NOMO-1 treated with DMSO at 0.1 percent for 48 hours (cell line): ENCODE results near the gene CRAMP1.
"Not testable (repeated sequence)": the region's sequence is repeated elsewhere in the genome, so short reads cannot be mapped to it uniquely, and the experiment has no call there.

ENCODE experiments used
- DNase-seq: peaks from one replicate; lab custom pipeline; 2025; ENCODE audit not compliant: unreplicated experiment; lab: John Stamatoyannopoulos, UW

Gene CRAMP1

DNA sequence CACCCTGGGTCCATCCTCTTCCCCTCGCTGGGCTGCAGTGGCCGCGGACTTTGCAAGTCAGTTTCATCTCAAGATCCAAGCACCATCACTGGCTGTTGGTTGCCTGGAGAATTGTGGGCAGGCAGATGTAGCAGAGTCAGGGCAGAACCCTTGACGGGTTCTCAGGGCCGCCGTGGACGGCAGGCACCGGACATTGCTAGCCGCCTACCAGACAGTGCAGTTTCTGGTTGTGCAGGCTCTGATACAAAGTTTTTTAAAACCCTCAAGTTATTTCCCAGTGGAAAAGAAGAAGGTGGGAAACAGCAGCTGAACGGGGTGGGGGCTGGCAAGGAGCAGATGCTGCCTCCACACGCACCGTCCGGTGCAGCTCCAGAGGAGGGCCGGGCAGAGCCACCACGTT lies 97.2 kb downstream of the CRAMP1 start:
- no peak for DNase-seq

DNA sequence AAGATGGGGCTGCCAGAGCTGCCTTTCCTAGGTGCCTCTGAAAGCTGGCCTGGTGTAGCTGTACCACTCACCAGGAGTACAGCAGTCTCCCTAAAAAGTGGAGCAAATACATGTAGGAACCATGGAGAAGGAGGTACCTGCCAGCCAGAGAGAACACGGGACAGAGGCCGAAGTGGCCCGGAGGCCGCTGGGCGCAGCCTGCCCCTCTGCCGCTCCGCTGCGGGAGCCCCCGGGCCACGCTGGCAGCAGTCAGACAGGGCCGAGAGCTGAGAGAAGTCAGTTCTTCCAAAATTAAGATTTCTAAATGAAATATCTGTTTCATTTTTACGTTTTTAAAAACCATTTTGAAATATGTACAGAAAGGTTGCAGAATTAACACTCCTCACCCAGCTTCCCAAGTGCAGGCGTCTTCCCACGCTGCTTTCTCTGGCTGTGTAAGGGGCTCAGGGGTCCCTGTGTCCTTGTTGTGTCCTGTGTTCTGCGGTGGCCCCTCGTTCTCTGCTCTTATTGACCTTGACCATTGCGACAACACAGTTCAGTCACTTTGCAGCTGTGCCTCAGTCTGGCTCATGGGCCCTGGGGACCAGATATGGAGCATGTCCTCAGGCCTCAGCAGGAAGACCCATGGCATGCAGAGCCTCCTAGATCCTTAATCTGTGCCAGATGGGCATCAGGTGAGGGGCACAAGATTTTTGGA lies 98.8 kb downstream of the CRAMP1 start:
- DNase-seq = no peak

GRCh38 chr16:1712791-1713261 lies 100.7 kb downstream of the CRAMP1 start:
- DNase-seq = no peak

- no peak for DNase-seq
Measured at GRCh38 chr16:1713331-1713730, 101.2 kb downstream of the CRAMP1 start.

GRCh38 chr16:1713933-1714332 lies 101.8 kb downstream of the CRAMP1 start:
- no peak for DNase-seq

- DNase-seq = no peak
Measured at GRCh38 chr16:1715220-1715619, 103.1 kb downstream of the CRAMP1 start.

GRCh38 chr16:1718236-1718635 lies 106.1 kb downstream of the CRAMP1 start:
- DNase-seq = not testable (repeated sequence)

DNA sequence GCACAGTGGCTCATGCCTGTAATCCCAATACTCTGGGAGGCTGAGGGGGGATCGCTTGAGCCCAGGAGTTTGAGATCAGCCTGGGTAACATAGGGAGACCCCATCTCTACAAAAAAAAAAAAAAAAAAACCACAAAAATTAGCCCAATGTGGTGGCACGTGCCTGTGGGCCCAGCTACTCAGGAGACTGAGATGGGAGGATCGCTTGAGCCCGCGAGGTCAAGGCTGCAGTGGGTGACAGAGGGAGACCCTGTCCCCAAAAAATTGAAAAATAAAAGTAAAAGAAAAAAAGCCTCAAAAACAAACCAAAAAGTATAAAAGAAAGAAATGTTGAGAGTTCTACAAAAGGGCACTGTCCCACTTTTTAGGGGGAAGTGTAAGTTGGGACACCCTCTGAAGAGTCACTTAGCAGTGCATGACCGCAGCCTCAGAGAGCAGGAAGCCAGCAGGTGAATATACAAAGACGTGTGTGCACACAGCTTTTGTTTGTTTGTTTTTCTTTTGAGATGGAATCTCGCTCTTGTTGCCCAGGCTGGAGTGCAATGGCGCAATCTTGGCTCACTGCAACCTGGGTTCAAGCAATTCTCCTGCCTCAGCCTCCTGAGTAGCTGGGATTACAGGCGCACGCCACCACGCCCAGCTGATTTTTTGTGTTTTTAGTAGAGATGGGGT lies 107.5 kb downstream of the CRAMP1 start:
- DNase-seq = peak; percentile 64

DNA sequence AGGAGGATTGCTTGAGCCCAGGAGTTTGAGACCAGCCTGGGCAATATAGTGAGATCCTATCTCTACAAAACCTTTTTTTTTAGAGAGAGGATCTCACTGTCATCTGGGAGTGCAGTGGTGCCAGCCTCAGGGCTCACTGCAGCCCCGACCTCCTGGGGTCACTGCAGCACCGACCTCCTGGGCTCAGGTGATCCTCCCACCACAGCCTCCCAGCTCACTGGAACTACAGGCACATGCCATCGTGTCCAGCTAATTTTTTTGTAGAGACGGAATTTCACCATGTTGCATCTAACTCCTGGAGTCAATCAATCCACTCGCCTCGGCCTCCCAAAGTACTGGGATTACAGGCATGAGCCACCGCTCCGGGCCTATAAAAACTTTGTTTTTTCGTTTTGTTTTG lies 109.2 kb downstream of the CRAMP1 start:
- no peak for DNase-seq

DNA sequence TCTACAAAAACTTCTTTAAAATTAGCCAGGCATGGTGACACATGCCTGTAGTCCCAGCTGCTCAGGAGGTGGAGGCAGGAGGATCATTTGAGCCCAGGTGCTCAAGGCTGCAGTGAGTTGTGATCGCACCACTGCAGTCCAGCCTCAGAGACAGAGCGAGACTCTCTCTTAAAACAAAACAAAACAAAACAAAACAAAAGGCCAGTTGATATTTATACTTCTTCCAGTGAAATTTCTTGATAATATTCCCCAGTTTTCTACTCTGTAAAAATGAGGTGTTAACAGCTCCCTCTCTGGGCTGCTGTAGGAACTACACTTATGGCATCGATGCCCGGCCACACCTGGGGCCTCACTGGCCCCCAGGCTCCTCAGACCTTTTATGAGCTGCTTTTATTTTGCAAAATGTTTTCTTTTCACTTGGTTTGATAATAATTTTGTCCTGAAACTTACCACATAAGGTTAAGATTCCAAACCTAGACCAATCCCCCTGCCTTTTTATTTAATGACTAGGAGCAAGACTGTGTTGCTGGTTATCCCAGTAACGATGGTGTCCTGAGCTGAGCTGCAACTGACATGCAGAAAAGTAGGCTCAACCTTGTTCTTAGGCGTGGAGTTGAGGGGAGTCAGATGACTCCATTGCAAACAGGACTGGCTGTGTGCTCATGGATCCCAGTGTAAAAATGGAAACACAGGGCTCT lies 111.4 kb downstream of the CRAMP1 start:
- DNase-seq = peak; percentile 19

DNA sequence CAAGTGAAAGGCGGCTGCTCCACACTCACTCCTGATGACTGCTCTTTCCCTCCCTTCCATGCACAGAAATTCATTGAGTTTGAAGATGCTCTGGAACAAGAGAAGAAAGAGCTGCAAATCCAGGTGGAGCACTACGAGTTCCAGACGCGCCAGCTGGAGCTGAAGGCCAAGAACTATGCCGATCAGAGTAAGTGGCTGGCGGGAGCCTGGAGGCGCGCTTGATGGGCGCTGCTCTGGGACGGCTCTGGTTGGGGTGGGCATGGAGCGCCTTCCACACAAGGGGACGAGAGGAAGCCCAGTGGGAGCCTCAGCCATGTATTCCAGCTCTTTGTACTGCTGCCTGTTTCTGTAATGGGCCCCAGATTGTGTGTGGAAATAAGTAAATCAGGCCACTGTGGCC lies 112.3 kb downstream of the CRAMP1 start:
- DNase-seq = no peak

DNA sequence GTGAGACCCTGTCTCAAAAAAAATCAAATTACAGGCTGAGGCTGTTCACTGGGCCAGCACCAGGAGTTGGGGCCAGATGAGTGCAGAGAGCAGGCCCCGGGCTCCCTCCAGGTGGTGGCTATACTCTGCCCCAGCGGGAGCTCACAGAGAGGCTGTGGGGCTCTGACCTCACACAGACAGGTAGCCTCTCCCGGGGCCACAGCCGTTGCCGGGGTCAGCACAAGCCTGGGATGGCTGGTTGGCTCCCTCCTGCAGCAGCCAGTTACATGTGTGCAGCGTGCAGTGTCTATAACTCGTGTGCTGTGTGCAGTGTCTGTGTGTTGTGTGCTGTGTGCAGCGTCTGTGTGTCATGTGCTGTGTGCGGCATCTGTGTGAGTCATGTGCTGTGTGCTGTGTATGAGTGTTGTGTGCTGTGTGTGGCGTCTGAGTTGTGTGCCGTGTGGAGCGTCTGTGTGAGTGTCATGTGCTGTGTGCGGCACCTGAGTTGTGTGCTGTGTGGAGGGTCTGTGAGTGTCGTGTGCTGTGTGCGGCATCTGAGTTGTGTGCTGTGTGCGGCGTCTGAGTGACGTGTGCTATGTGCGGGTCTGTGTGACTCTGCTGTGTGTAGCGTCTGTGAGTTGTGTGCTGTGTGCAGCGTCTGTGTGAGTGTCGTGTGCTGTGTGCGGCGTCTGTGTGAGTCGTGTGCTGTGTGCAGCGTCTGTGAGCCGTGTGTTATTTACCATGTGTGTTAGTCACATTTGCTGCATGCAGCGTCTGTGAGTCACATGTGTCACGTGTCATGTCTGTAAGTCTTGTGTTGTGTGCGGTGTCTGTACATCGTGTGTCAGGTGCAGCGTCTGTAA lies 114.7 kb downstream of the CRAMP1 start:
- DNase-seq = no peak
